ENCODE data around the gene RACGAP1.

- TF ChIP-seq POLR2A (IDR thresholded peaks at IDR 0.05): no peak
- no peak for TF ChIP-seq CTCF (IDR thresholded peaks at IDR 0.05)
Observed at GRCh38 chr12:49998453-49998852, 26.8 kb downstream of the RACGAP1 start.
